SIG-M5 treated with dmso at 0.1 percent for 504 hours (cell line): ENCODE results near the gene OCSTAMP.

Experiments
- DNase-seq: peaks from one replicate; lab custom pipeline; 2025; ENCODE audit not compliant: unreplicated experiment; lab: John Stamatoyannopoulos, UW

OCSTAMP gene

GRCh38 chr20:46554828-46555227 lies 4.4 kb upstream of the OCSTAMP start:
- no peak for DNase-seq

- no peak for DNase-seq
These were observed 3.5 kb upstream of the OCSTAMP start for GRCh38 chr20:46553926-46554325.

DNA sequence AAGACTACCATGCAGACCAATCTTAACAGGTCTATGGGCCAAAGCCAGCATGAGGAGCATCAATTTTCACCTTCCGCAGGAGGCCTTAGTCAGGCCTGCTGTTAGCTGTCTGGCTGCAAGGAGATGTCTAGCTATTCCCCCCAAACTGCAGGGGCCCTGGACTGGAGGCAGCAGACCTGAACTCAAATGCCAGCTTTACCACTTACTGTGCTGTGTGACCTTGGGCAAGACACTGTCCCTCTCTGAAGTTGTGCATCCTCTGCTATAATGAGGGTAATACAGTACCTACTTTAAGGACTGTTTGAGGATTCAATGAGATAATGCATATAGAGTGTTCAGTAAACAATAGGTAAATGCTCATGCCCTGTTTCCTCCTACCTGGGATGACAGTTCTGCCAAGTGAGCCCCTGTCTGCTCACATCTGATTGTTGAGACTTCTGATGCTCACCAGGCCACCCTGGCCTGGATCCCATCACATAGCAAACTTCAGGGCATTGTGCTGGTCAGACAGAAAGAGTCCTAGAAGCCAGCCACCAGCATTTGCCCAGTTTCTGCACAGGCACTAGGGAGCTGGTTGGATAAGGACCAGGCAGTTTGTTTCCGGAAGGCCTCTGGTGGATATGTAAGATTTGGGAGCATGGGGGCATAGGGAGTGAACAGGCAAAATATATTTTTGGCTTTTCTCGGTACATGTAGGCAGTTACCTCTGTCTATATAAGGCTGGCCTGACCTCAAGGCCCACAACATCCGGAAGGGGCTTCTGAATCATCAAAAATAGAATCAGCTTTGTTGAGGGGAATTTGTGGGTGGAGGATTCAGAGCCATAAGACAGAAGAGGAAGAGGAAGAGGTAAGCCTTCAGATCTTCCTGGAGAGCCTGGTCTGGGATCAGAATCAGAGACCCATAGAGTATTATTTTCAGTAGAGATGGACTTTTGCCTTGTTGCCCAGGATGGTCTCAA lies 2.3 kb upstream of the OCSTAMP start:
- DNase-seq = peak; percentile 95

DNA sequence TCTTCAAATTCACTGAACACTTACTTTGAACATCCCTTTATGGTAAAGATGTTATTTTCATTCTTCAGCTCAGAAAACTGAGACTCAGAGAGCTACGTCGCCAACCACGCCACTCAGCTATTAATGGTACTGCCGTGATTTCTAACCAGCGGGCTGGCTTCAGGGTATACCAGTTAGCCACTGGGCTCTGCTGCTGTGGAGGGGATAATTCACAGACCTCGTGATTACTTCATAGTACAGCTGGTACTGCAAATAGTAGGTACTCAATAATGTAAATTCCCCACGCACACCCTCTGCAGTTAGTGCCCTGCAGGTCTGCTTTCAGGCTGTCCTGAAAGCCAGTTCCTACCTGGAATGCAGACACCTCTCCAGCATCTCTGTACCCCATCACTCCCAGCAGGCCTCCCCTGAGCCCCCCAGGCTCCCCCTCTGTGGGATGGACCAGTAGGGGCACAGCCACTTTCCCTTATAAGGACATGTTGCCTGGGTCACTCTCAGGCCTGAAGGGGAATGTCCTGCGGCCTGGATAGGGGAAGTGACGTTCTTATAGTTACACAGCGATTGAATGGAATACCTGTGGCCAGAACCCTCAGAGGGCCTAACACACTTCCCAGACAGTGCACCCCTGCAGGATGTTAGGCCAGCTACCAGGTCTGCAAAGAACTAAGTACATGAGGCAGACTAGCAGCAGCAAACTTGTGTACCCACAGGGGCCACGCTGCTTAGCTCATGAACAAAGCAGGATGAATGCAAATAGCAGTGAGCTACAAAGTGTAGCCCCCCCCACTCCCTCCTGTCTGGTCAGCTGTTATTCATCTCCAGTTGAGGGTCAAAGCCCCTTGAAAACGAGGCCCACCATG lies 1.3 kb upstream of the OCSTAMP start:
- DNase-seq = no peak

DNA sequence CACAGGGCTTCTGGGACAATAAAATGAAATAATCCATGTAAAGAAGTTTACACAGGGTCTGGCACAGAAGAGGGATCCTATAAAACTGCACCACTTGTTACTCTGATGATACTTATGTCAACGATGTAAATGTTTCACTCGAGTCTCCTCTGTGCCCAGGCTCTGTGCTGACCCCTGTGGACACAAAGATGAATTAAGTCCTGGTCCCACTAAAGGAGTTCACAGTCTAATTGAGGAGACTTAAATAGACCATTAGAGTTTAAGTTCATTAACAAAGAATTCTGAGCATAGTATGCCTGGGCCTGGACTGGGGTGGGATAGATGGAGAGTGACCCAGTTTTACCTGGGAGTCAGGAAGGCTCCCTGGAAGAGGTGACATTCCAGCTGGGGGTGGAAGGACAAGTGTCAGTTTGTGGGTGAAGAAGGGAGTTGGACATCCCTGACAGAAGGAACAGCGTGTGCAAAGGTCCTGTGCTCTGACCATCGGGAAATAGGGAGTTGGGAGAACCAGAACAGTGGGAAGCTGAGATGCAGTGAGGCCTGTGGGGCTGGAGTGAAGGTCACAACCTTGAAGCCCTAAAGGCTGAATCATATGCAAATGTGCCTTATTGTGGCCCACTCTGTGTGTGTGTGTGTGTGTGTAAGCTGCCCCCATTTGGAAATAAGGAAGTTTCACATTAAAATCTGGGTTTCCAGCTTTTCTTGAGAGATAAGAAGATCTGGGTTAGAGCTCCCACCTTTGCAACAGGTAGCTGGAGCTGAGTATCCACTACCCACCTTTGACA lies 1.1 kb downstream of the OCSTAMP start:
- DNase-seq = peak; percentile 19

DNA sequence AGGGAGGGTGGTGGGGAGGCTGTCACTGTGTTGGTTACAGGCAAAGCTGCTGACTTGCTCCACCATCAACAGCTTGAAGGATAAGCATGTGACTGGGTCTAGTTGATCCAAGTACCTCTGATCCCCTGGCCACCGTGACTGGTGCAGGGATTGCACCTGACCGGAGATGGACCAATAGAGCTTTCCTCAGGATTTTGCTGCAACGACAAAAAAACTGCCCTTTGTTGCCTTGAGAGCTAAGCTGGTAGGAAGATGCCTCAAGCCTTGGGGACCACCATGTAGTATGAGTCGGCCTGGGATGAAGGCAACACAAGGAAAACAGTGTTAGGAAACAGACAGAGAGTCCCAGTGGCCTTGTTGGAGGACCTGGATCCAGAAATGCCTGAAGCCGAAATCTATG lies 1.8 kb downstream of the OCSTAMP start:
- no peak for DNase-seq

DNA sequence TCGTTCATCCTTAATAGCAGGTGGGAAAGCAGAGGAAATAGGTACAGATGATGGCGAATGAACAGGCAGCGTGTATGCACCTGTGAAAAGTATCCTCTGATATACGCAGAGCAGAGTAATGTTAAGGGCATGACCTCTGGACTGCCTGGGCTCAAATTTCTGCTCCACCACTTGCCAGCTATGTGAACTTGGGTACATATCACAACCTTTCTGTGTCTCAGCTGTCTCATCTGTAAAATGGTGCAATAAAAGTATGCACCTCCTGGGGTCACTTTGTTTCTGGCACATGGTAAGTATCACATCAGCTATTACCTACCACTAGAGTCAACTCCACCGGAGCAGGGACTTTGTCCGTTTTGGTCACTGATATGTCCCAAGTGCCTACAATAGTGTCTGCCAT lies 2.5 kb downstream of the OCSTAMP start:
- DNase-seq = no peak

DNA sequence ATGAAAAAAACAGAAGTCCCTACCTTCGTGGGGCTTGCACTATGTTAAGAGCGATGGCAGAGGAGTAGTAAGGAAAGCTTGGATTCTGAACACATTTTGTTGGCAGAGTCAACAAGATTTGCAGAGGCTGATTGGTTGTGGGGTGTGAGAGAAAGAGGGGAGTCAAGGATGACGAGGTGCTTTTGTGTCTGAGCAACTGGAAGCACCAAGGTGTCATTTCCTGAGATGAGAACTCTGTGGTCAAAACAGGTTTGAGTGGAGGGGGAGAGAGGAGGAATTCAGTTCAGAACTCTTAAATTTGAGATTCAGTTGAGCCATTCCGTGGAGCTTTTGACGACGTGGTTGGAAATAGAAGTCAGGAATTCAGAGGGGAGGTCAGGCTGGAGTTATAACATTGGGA lies 3.5 kb downstream of the OCSTAMP start:
- no peak for DNase-seq

DNA sequence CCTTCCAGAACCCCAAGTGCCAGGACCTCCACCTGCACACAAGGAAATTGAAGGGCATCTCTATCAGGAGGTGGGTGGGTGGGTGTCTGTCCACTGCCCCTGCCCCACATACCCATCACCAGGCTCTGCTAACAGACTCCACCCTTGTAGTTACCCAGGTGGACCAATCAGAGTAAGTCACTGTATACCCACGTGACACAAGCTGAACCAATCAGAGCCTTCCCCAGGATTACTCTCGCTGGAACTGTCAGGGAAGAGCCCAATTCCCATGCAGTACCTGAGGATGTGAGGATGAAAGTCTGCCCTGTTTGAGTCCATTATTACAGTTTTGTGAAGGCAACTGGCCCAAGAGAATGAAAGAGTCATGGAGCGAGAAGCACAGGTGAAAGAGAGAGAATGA lies 4.2 kb downstream of the OCSTAMP start:
- no peak for DNase-seq

DNA sequence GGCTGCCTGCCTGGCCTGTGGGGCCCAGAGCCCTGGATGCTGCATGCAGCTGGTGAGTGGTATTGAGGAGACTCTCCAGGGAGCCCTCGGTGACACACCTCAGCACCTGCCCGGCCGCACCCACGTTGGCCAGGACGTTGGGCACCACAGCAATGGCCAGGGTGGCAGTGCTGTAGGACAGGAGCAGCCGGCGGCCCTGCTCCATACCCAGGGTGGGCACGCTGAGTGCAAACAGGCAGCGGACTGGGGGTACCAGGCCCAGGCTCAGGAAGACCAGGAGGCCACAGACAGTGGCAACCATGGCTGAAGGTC lies 4.7 kb downstream of the OCSTAMP start:
- no peak for DNase-seq

- peak; percentile 99 for DNase-seq
These were observed 5.2 kb downstream of the OCSTAMP start for GRCh38 chr20:46545077-46545826.

- no peak for DNase-seq
These were observed 5.9 kb downstream of the OCSTAMP start for GRCh38 chr20:46544576-46544975.

- DNase-seq = no peak
These were observed 6.5 kb downstream of the OCSTAMP start for GRCh38 chr20:46543959-46544358.

DNA sequence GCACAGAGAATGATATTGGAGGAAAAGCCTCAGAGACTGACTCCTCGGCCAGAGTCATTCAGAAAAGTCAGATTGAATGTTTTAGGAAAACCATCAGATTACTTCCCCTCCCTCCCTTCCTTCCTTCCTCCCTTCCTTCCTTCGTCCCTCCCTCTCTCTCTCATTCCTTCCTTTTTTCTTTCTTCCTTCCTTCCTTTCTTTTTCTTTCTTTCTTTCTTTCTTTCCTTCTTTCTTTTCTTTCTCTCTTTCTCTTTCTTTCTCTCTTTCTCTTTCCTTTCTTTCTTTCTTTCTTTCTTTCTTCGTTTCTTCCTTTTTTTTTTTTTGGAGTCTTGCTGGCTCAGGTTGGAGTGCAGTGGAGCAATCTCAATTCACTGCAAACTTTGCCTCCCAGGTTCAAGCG lies 7.4 kb downstream of the OCSTAMP start:
- DNase-seq = no peak

DNA sequence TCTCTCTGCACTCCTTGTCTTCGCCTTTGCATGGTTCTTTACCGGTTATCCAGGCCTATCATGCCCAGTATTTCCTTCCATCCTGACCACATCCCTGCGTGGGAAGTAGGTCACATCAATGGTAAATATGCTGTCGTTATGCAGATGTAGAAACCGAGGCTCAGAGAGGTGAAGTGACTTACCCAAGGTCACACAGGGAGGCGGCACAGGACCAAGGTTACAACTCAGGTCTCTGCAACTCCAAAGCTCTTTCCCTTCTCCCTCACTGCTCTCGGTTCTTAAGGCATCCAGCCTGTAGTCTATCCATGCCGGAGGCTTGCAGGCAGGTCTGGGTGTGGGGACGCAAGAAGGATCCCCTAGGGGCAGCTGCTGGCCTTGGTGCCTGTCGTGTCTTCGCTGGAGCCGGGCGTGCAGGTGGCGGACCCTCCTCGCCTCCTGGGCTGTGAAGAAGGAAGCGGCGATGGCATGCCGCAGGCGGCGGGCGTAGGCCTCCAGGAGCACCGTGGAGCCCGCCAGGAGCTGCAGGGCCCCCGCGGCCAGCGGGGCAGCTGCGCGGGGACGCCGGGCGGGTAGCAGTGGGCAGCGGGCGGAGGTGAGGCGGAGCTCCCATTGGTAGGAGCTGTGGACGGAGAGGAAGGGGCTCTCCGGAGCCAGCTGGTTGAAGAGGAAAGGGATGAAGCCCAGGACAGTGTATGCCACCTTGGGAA lies 9.1 kb downstream of the OCSTAMP start:
- DNase-seq = no peak

GRCh38 chr20:46539113-46539512 lies 11.3 kb downstream of the OCSTAMP start:
- DNase-seq = no peak

DNA sequence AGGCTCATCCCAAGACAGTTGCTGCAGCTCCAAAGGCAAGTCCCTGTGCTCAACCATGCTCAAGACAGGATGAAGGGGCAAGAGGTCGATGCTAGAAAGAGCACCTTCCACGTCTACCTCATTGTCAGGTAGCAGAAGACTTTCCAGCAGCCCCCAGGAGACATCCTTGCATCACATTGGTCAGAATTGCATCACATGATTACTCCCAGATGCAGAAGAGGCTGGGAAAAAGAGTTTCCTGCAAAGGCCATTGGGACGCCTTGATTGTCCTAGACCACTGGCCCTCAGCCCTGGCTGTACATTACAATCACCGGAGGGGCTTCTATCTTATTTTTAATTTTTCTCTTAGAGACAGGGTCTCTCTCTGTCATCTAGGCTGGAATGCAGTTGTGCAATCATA lies 19.8 kb downstream of the OCSTAMP start:
- DNase-seq = no peak

DNA sequence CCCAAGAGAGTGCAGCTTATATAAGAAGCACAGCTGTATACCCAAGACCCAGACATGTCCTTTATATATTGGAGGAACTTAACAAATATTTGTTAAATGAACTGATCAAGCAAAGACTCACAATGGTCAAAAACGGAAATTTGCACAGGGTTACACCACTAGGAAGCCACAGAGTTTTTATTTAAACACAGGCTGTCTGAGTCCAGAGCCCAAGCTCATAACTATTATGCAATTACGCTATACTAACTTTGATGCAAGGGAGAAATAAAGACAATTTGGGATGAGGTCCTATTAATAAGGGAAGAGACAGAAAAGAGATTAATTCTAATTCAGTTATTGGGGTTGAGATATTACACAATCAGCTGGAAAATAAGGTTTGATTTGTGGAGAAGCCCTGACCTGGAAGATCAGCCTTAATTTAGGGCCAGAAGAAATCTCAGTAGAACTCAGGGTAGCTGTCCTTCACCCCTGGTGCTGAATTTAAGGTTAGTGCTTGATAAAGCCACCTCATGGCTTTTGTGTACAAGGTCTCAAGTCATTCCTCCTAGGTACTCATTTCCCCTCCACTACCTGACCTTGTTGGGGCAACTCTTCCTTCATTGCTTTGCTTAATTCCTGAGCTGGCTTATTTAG lies 26.6 kb downstream of the OCSTAMP start:
- DNase-seq = peak; percentile 42

DNA sequence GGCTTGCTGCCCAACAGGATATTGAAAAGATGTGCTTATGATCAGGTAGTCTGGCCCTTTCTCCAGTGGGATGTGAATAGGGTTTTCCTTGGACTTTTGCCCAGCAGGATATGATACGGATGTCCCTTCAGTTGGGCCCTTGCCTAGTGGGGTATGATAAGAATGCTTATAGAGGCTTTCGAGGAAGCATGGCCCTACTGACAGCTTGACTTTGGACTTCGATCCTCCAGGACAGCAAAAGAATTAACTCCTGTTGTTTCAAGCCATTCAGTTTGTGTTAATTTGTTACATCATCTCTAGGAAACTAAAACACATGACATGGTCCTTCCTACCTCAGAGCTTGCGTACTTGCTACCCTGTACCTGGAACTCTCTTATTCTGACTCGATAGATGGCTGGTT lies 27.3 kb downstream of the OCSTAMP start:
- no peak for DNase-seq
